Ovary (tissue), 9 donors: ENCODE results near the gene QPCTL. TPM values are rescaled to one million over a fixed set of nuclear protein-coding genes. Genes with fewer than 3 reads are reported as not detected.

Experiments
- DNase-seq, 5 donors: peaks; one replicate each; pipeline ENCODE4 v3.0.0-alpha.2; 2019 to 2020
- H3K27ac ChIP-seq, 2 donors: fragments of 200-600 bp; one replicate each; pipeline versions ENCODE4 v1.5.1 to v1.8.0; 2019 to 2022
- H3K27me3 ChIP-seq: fragments of 200-600 bp; one replicate; pipeline ENCODE4 v1.8.0; 2022
- H3K36me3 ChIP-seq: fragments of 200-600 bp; sonication (generic); one replicate; pipeline ENCODE4 v1.5.1; 2019
- H3K4me1 ChIP-seq: one replicate; pipeline ENCODE4 v1.8.1; 2013; ENCODE audit warnings: mild to moderate bottlenecking, moderate library complexity; ENCODE audit not compliant: insufficient read depth
- H3K4me3 ChIP-seq: fragments of 200-600 bp; sonication (generic); one replicate; pipeline ENCODE4 v1.5.1; 2017
- H3K9me3 ChIP-seq, 2 donors: fragments of 200-600 bp in 1 of 2; sonication (generic) in 1 of 2; one replicate each; pipeline versions ENCODE4 v1.5.1 to v1.8.1; 2013 to 2019; ENCODE audit warnings: mild to moderate bottlenecking in 1 of 2, moderate library complexity in 1 of 2
- CTCF ChIP-seq, 3 donors: fragments of 450-650 bp in 2 of 3; fragments of 200-600 bp in 1 of 3; IDR thresholded peaks; one replicate each; pipeline versions ENCODE4 v1.5.1 to v1.8.0; 2016 to 2022; ENCODE audit warnings: antibody characterized with exemption in 3 of 3, mild to moderate bottlenecking in 1 of 3
- EP300 ChIP-seq: sonication (generic); formaldehyde crosslinking; IDR thresholded peaks from one replicate; pipeline ENCODE4 v1.6.1; 2017; ENCODE audit warnings: antibody characterized with exemption
- POLR2A ChIP-seq: fragments of 450-650 bp; IDR thresholded peaks from one replicate; pipeline ENCODE4 v1.6.1; 2017; ENCODE audit warnings: antibody characterized with exemption, mild to moderate bottlenecking, moderate library complexity
- WGBS, 3 donors: extraction: QIAGEN DNeasy Blood & Tissue Kit in 1 of 3; methylation state at CpG; one replicate each; pipeline versions ENCODE4 v1.1.5 to v1.1.7; 2013 to 2017; 5-methylcytosine and 5-hydroxymethylcytosine counted together
- intact Hi-C, 4 donors: fragments of 100-400 bp; cut with DNase I; formaldehyde crosslinking; loops; one replicate each; pipeline versions ENCODE4 v1.11.0 to v1.15.1; 2022 to 2023
- polyA plus RNA-seq, 2 donors: library from polyadenylated mRNA; stranded (reverse); fragments of 200-250 nt in 1 of 2; fragments of 350-450 nt in 1 of 2; fragmentation: Illumina TruSeq in 1 of 2; extraction: RNeasy Lipid Tissue Mini Kit (QIAGEN cat#74804) in 1 of 2; gene quantifications; one replicate each; pipeline ENCODE4 v1.2.3, GENCODE V29; 2013 to 2014
- total RNA-seq, 7 donors: library from RNA; depleted of rRNA in 2 of 7; stranded (reverse); fragments of >200 nt in 2 of 7; fragmentation: NEBNext Ultra II Directional in 3 of 7; extraction: Animal tissue kit (Norgen Biotek cat#: 25700) in 3 of 7; gene quantifications; one replicate each; pipeline versions ENCODE4 v1.1.0 to v1.2.4, GENCODE V29; 2016 to 2023
- donor health status: DM: no; HTN: no; CAD: no; lungs with moderate emphysema.
- donor health status: DM: no; HTN: no; CAD: no.
- donor health status: Bipolar disorder and iron deficiency.
- donor health status: DM: yes; HTN: yes; CAD: no.
- donor health status: DM: no; HTN: no; CAD: no.
- donor health status: DM: yes; HTN: yes; CAD: no.

QPCTL gene
- total and polyA plus RNA-seq, 9 donors = 3.2 to 15.3 (median 6.8) TPM

GRCh38 chr19:45670670-45671453 is 21.6 kb upstream of the QPCTL start:
- DNase-seq = peak in 4 of 5 donors; percentile 29 to 67 (median 58)
- no peaks in the 10 kb centered on the region for H3K36me3 ChIP-seq
- H3K9me3 ChIP-seq = no peaks in the 10 kb centered on the region
- no peaks in the 10 kb centered on the region for H3K27me3 ChIP-seq
- WGBS, 3 donors = 7 to 9% (median 9%) methylated on average over 42 of the region's 42 CpGs
- TF ChIP-seq EP300 (no peak), POLR2A (no peak), CTCF (IDR thresholded peaks at IDR 0.05) (no peak)
- intact Hi-C loops = no loop called here
- no peaks in the 10 kb centered on the region for H3K4me1 ChIP-seq
- no peak overlapping the region for H3K27ac ChIP-seq
- H3K4me3 ChIP-seq = no peak overlapping the region

- TF ChIP-seq CTCF (IDR thresholded peaks at IDR 0.05) (no peak), EP300 (no peak), POLR2A (no peak)
- peaks cover 7% of the 10 kb centered on the region for H3K27me3 ChIP-seq
- H3K36me3 ChIP-seq = no peaks in the 10 kb centered on the region
- H3K9me3 ChIP-seq = no peaks in the 10 kb centered on the region
- H3K4me1 ChIP-seq = peaks cover 3% of the 10 kb centered on the region
- intact Hi-C loops = no loop called here
- H3K4me3 ChIP-seq = no peak overlapping the region
- DNase-seq = no peak
- 39 to 47% (median 43%) methylated on average over 7 of the region's 7 CpGs for WGBS, 3 donors
- no peak overlapping the region for H3K27ac ChIP-seq
These were observed 17.5 kb upstream of the QPCTL start for GRCh38 chr19:45674946-45675345.

GRCh38 chr19:45676851-45677263 is 15.6 kb upstream of the QPCTL start:
- Histone ChIP-seq H3K36me3 (no peaks in the 10 kb centered on the region), H3K27me3 (peaks cover 7% of the 10 kb centered on the region), H3K4me1 (peaks cover 3% of the 10 kb centered on the region), H3K4me3 (no peak overlapping the region), H3K27ac (no peak overlapping the region), H3K9me3 (no peaks in the 10 kb centered on the region)
- no peak for TF ChIP-seq POLR2A
- TF ChIP-seq EP300 = no peak
- no peak for TF ChIP-seq CTCF (IDR thresholded peaks at IDR 0.05)
- 4 to 6% (median 5%) methylated on average over 26 to 28 of the region's 28 CpGs for WGBS, 3 donors
- intact Hi-C loops = no loop called here
- no peak for DNase-seq

- intact Hi-C loops = no loop called here
- TF ChIP-seq CTCF (IDR thresholded peaks at IDR 0.05) = no peak
- no peak for TF ChIP-seq EP300
- TF ChIP-seq POLR2A = no peak
- H3K4me1 ChIP-seq = peaks cover 3% of the 10 kb centered on the region
- peaks cover 7% of the 10 kb centered on the region for H3K27me3 ChIP-seq
- H3K36me3 ChIP-seq = no peaks in the 10 kb centered on the region
- H3K9me3 ChIP-seq = no peaks in the 10 kb centered on the region
- no peak overlapping the region for H3K27ac ChIP-seq
- WGBS, 3 donors = 1 to 3% (median 2%) methylated on average over 47 to 49 of the region's 49 CpGs
- DNase-seq = peak in 4 of 5 donors; percentile 39 to 64 (median 52)
- H3K4me3 ChIP-seq = no peak overlapping the region
These were observed 14.9 kb upstream of the QPCTL start for GRCh38 chr19:45677351-45678230.
